ENCODE data around the gene BTBD1.

Gene BTBD1

DNA sequence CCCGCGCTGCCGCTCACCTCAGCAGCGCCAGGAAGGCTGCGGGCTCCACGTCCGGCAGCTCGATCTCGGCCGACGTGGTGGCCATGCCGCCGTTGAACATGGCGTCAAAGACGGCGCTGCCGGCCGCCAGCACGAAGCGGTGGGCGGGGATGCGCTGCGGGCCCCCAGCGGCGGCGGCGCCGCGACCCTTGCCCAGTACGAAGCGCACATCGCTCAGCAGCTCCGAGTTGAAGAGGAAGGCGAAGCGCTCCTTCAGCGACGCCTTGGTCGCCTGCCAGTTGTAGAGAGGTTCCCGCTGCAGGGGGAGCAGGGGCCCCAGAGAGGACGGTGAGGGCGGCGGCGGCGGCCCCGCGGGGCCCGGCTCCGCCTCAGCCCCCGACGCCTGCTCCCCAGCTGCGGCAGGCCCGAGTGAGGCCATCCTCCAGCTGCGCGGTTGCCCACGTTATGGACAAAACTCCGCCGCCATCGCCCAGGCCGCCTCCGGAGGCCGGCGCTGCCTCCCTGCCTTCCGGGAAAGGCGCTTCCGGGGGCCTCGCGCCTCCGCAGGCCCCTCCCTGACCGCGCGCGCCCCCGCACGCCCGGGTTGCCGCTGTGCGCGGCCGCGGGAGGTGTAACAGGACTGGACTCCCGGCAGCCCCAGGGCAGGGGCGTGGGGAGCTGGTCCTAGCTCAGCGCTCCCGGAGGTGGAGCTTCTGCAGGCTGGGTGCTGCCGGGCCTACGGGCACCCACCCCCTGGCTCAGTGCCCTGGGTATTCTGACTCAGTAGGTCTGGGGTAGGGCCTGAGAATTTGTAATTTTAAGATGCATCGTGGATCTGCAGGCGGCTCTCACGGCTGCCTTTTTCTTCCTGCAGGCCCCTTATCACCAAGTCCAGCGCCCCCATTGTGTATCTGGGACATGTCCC lies at the start of gene BTBD1:
Gene BTBD1 (minus strand): TSS at position 519 of the 904 bp plus-strand sequence. CDS start 101 bp downstream, at position 418.
- peak; percentile 82 for DNase-seq

DNA sequence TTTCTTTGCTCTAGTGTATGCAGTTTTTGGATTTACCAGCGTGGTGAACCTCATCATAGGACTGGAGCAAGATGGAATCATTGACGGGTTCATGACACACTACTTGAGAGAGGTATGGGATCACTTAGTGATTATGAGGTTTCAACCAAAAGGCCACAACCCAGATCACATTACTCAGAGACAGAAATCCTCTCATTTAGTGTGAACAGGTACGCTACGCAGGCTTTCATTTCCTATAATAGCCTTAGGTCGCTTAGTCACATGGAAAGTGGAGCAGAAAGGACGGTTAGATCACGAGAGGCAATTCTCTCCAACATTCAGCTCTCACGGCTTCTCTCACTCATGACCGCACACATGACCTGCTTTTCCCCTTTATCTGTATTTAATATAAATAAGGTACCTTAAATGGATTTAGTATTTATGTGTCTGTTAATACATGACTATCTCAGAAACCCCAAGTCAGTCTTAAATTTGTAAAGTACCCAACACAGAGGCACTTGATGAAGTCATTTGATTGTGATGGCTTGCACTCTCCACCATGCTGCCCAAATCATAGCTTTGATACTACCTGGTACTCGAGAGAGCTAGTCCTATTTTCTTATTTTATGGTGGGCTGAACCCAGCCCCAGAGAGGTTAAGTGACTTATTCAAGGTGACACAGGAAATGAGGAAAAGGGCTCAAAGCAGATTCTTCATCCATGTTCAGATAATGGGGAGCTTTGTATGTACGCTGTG lies 48.9 kb upstream of the BTBD1 start:
- DNase-seq: no peak

DNA sequence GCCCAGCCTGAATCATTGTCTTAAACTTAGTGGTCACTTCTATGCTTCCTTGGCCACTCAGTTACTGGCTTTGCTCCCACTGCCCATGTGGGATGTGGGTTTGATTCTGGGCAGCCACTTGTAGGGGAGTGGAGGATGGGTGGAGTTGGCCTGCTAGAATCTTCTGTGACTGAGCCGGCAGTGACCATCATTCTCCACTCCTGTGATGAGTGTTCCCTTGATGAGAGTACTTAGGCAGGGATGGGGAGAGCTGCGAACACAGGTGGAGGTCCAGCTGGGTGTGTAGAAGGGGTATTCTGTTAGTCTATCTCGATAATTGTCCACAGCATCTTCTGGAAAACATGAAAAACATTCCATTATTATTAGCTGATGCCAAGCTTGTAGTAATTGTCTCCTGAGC lies 48.4 kb upstream of the BTBD1 start:
- DNase-seq: no peak

DNA sequence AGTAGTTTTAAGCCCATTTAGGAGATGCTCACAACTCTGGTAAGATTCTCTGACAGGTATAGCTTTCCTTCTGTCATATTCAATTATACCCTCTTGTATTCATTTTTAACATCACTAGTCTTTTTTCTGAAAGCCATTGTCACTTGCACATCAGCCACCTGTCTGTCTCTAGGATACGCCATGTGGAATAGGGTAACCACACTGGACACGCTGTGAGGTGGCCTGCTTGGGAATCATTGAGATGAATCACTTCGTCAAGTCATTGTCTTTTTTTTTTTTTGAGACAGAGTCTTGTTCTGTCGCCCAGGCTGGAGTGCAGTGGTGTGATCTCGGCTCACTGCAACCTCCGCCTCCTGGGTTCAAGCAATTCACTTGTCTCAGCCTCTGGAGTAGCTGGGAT lies 47.8 kb upstream of the BTBD1 start:
- DNase-seq: no peak

DNA sequence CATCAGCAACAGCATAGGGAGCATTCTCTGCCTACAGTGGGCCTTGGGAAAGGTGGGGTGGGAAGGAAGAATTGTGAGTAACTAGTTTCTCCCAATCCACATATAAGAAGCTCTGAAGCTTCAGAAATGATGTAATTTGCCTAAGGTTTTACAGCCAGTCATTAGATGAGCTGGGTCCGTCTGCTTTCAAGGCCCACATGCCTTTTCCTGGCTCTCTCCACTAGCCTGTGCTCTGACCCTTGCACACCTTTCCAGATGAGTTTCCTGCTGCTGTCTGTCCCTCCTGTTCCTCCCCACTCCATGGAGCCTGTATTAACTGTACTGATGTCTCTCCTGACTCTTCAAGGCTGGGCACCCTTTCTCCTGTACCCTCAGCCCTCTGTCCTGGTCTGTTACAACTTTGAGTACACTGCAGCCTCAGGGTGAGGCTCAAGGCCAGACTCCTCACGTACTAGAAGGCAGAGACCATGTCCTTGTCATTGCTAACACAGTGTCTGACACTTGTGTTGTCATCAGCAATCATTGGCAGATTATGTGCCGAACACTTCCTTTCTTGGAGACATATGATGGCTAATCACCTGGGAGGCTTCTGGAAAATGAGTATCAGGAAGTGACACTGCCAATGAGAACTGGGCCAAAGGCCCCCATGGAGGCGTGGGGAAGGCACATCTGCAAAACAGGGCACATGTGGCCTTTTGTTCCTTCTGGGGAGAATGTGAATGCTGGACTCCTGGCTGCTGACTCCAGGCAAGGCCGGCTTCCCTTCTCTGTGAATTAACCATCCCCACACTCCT lies 47.0 kb upstream of the BTBD1 start:
- DNase-seq: no peak

DNA sequence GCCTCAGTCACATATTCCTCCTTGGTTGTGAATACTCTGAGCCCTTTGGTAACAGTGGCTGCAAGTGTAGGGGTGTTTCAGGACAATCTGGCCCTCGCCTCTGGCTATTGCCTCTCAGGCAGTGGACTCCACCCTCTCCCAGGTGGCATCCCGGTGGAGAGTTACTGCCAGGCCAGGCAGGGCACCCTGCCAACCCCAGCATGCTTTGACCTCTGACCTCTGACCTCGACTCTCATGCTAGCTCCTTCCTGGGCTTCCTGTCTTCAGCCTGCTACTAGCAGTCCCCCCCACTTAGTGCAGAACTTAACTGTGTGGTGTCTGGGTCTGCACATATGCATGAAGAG lies 45.9 kb upstream of the BTBD1 start:
- no peak for DNase-seq

DNA sequence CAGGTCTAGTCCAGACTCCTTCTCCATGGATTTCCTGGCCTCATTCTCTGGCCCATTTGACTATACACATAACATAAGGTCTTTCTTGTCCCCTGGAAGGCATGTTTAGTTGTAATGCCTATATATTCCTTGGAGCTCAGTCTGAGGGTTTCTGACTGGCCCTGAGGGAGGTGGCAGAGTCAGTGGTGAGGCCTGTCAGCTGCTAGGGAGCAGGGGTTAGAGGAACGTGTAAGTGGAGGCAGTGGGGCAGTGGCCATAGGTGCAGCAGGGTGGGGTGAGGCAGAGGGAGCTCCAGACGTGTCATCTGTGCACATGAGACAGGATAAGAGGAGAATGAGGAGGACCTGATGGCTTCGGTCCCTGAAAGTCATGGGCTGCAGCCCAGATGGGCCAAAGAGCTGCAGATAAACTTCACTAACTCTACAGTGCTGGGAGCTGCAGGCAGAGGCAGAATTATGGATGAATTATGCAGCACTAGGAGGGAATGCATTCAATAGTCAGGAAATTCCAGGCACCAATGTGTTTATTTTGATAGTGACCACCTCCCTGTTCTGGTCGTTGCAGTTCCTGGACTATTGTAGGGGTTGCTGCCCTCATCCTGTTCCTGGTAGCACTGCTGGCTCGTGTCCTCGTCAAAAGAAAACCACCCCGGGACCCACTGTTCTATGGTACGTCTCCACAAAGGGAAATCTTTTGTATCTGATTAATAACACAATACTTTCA lies 45.3 kb upstream of the BTBD1 start:
- DNase-seq: no peak

DNA sequence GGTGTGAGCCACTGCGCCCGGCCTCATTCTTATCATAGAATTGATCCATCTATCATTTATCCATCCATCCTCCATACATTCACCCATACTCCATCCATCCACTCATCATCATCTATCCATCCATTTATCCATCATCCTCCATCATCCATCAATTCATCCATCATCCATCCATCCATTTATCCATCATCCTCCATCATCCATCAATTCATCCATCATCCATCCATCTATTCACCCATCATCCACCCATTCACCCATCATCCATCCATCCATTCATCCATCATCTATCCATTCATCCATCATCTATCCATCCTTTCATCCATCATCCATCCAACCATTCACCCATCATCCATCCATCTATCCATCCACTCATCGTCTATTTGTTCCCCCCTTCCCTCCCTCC lies 44.1 kb upstream of the BTBD1 start:
- no peak for DNase-seq

DNA sequence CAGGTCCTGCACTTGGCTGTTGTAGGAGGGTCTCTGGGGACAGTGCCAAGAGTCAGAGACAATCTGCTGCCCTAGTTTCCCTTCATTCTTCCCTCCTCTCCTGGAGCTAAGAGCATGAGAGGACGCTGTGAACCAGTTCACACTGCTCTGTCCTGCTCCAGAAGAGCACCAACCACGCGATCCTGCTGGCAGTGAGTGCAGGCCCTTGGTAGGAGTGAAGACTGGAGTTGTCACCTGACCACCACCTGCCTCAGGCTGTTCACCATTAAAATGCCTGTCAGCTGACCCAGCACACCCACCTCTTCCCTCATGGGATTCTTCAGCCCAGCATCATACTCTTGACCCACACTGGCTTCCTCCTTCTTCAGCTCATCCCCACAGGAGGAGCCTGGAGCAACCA lies 43.3 kb upstream of the BTBD1 start:
- no peak for DNase-seq

DNA sequence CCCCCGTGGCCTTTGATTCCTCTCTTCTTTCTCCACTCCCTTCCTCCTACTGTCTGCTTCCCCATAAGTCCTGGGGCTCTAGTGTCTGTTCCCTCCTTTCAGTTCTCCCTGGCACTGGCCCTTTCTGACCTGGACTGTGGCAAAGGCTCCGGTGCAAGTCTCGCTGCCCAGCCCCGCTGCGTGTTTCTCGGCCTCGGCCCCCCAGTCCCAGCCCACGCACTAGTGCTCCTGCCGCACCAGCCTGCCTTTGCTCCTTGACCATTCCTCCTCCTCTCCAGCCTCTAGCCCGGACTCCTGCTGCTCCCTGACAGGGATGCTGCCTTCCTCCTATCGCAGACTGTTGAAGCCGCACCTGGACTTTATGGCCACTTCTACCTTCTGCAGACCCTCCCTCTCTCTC lies 42.5 kb upstream of the BTBD1 start:
- DNase-seq: no peak

DNA sequence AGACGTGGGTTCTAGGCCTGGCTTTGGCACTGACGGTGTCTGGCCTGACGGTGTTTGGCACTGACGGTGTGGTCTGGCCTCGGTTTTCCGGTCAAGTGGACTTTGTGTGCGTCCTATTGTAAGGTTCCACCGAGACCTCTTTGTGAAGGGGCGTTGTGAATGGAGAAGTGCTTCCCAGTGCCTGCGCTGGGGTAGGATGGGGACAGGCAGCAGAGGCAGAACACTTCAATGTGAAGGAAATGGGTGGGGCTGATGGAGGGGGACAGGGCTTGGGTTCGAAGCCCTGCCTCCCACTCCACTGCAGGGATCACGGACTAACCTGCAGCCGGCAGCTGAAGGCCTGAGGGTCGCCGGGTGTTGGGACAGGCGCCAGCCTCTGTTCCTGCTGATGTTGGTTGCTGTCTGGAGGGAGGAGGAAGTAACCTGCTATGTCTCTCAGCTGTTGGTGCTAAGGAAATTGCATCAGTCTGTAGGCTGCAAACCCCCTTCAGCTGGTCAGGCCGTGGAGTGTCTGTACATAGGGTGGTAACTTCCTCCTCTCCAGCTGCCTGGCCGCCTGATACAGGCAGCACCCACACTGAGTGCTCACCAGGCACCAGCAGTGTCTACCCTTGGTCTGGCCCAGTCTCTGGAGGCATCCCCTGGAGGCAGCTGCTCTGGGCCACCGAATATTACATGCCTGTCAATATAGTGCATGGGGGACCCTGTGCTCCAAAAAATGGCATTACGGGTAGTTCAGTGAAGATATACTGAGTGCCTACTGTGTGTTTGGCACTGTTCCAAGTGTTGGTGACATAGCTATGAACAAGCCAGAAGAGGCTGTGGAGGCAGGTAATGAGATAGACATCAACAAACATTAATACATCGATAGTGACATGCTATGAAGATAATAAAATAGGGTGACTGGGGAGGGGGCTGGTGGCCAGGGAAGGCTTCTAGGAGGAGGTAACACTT lies 41.5 kb upstream of the BTBD1 start:
- peak; percentile 79 for DNase-seq

DNA sequence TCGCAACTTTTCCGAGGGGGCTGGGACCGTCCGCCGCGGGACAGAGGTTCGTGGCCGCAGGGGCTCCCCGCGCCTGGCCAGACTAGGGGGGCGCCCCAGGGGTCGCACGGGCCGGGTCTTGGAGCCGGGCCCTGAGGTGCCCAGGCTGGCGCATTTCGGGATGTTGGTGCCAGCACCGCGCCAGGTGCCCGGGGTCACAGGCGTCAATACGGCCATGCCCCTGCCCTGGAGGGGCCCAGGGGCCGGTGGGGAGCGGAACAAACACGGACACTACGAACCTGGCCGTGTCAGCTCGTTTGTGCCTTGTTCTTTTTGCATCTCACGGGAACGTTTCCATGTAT lies 40.8 kb upstream of the BTBD1 start:
- no peak for DNase-seq

DNA sequence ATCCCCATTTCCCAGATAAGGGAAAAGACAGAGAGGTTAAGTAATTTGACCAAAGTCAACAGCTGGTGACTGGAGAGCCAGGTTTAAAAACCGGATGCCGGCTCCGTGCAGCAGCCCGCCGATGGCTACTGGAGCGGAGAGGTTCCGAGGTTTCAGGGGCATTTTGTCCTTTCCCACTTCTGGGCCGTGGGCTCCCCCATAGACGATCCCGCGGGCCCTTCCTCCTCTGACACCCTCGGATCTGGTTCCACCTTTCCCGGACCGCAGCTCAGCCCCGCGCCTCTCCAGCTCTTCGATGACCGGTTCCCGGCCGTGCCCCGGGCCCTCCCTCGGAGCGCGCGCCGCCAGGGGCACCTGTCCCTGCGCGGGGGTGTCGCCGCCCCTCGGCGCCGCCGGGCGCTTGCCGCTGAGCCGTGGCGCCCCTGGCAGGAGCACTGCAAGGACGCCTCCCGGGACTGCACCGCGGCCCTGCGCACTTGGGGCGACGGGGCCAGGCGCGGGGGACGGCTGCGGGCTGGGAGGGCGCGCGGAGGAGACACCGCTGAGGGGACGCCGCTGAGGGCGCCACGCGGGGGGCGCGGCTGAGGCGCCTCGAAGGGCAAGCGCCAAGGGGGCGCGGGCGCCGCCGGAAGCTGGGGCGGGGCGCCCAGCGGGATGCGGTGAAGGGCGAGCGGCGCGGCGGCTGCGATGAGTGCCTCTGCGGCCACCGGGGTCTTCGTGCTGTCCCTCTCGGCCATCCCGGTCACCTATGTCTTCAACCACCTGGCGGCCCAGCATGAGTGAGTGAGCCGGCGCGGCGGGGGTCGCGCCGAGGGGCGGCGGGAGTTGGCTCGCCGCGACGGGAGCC lies 40.2 kb upstream of the BTBD1 start, which contains the start of gene TM6SF1:
Gene TM6SF1 (plus strand): TSS at position 652 of the 847 bp plus-strand sequence. CDS start 36 bp downstream, at position 688.
- no peak for DNase-seq

DNA sequence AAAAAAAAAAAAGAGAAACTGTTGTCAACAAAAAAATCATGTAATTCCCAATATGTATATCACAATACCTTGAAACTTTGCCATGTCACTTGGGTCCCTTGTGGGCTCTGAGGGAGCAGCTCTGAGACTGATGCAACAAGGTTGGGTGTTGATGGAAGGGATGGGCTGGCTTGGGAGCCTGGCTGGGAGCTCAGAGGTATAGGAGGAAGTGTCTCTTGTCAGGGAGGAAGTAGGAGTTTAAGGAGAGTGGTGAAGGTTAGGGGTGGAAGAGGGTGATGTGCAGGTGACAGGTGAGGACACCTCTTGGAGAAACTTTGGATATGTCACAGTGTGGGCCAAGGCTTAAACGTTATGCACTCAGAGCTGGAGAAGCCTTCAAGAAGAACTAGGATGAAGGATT lies 38.4 kb upstream of the BTBD1 start:
- no peak for DNase-seq

DNA sequence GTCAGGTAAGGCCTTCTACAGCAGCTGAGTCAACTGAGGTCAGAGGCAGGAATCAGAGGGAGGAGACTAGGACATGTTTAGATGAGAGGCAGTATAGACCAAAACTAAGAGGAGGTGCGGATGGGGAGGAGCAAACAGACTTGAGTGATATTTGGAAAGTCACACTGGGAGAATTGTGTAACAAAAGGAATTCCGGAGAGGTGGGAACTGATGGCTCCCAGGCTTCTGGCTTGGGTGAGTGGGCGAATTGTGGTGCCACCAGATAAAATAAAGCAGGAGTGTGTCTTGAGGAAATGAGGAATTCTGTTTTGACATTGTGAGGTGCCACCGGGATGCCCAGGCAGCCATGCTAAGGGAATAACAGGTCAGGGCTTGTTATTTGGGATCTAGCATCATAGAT lies 37.1 kb upstream of the BTBD1 start:
- no peak for DNase-seq

DNA sequence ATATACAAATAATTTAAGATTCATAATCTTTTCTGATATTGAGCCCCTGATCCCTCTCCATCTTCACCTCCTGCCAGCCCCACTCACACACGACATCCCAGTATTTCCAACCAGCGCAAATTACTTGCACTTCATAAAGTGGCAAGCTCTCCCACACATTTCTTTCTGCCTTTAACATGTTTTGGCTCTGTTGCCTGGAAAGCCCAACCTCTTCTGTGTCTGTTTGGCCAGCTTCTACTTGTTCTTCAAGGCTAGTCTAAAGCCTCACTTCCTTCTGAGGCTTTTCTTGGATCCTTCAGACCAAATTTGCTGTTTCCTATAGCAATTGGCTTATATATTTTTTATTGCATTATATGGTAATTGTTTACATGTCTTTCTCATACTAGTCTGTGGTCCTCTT lies 35.3 kb upstream of the BTBD1 start:
- no peak for DNase-seq

DNA sequence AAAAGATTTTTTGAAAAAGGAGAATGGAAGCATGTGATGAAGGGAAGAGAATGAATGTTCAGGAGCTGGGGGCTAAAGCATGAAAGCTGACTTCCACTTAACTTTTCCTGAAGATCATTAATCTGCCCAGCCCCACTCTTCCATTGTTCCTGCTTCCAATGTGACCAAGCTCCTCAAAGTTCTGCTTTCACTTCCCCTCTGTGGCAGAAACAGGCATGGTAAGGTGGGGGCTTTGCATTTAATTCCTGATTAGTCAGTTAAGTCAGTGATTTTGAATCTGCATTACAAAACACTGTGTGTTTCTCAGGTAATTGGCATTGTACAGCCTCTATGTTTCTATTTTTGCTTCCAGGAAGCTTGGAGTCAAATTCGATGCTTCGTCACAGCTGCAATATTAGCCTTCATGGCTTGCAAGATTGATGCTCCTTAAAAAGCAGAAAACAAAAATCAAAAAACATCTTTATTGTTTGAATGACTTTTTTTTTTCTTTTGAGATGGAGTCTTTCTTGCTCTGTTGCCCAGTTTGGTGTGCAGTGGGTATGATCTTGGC lies 33.1 kb upstream of the BTBD1 start:
- no peak for DNase-seq

DNA sequence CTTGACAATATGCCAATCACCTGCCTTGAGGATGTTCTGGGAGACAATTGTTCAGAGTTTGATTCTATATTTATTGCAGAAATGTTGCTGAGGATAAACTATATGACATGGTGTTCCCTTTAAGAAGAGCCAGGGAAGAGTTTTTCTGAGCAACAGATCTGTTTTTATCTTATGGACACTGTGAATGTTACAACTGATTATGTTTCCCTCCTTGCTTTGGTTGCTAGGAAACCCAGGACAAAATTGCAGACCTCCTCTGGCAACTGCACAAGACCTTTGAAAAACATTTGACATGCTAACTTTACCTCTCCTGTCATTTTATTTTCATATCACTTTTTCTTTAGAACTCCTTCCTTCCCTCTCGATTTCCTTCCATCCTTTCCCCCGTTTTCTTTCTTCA lies 32.2 kb upstream of the BTBD1 start:
- no peak for DNase-seq

DNA sequence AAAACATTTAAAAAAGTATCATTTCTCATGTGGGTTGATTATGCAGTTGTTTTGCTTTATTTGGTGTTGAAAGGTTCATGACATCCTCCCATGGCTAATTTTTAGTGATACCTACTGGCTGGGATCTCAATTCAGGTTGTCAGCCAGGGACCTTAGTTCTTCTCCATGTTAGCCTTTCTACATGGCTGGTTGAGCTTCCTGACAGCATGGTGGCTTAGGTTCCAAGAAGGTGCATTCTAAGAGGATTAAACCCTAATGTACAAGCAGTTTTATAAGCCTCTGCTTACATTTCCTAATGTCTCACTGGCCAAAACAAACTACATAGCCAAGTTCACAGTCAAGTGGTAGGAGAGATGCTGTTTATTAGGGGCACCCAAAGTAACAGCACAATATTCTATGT lies 31.0 kb upstream of the BTBD1 start:
- DNase-seq: no peak

DNA sequence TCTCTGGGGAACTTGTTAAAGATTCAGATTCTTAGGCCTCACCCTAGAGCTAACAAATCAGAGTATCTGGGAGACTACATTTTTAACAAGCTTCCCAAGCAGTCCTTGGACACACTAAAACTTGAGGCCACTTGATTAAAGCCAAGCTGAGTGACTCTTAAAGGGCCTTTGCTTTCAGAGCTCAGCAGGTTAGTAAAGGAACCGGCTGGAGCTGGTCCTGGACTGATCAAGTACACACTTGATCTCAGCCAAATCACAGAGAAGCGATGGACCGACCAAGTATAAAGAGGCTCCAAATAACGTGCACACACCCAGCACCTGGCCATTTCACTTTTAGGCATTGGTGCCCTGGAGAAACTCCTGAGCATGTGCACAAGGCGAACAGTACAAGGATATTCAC lies 27.5 kb upstream of the BTBD1 start:
- DNase-seq: no peak

Data from CD4-positive, alpha-beta T cell treated with Interleukin-15 for 1 hour (primary cell).